HFF-Myc (cell line): ENCODE results near the gene ADAMTS17.
"Not testable (repeated sequence)": the region's sequence is repeated elsewhere in the genome, so short reads cannot be mapped to it uniquely, and the experiment has no call there.

Source experiments
- DNase-seq: peaks from one replicate; pipeline ENCODE4 v3.0.0-alpha.2; 2011; ENCODE audit warnings: low read depth; ENCODE audit errors: extremely low read depth
- H3K4me3 ChIP-seq: replicated peaks from 2 replicates; pipeline ENCODE4 v1.5.1; 2011; ENCODE audit warnings: low read depth, mild to moderate bottlenecking, control low read depth, low read length
- TF ChIP-seq, protein P1 (sequence below): IDR thresholded peaks from 2 replicates; pipeline ENCODE4 v1.5.1; 2012; ENCODE audit warnings: mild to moderate bottlenecking, low read depth, low read length, control low read depth; ENCODE audit errors: missing control alignments

The ADAMTS17 gene

DNA sequence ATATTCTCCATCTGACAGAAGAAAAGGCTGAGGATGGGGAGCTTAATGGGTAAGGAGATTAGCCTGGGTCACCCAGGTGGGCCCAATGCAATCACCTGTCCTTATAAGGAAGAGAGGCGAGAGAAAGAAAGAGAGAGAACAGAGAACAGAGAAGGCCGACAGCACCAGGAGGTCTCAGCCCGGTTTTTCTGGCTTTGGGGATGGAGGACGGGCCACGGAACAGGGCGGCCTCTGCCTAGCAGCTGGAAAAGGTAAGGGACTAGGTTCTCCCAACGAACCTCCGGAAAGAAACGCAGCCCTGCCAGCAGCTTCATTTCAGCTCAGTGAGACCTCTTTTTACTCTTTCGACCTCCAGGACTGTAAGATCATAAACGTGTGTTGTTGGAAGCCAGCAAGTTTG lies 412.5 kb downstream of the ADAMTS17 start:
- TF ChIP-seq, protein P1, sequence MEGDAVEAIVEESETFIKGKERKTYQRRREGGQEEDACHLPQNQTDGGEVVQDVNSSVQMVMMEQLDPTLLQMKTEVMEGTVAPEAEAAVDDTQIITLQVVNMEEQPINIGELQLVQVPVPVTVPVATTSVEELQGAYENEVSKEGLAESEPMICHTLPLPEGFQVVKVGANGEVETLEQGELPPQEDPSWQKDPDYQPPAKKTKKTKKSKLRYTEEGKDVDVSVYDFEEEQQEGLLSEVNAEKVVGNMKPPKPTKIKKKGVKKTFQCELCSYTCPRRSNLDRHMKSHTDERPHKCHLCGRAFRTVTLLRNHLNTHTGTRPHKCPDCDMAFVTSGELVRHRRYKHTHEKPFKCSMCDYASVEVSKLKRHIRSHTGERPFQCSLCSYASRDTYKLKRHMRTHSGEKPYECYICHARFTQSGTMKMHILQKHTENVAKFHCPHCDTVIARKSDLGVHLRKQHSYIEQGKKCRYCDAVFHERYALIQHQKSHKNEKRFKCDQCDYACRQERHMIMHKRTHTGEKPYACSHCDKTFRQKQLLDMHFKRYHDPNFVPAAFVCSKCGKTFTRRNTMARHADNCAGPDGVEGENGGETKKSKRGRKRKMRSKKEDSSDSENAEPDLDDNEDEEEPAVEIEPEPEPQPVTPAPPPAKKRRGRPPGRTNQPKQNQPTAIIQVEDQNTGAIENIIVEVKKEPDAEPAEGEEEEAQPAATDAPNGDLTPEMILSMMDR, result no peak
- no peak for DNase-seq
- no peak overlapping the region for H3K4me3 ChIP-seq

DNA sequence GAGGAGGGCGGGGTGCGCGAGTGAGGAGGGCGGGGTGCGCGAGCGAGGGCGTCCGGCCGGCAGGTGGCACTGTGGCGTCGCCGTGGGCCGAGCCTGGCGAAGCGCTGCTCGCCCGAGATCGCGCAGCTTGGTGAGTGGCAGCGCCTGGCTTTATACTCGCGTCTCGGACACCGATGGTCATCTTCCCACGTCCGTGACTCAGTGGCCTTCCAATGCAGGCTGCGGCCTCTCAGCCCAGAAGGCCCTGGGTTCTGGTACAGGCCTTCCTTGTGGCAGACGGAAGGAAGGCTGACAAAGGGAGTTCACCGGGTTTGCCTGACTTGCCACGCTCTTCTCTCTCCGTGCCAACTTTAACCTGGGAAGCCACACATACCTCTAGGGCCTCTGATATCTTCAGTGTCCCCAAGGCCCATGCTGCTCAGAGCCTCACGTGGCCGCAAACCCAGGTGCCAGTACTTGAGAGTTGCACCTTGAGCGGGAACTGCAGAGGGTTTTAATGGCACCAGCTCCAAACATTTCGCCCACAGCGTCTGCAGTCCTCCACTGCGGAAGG lies 413.3 kb downstream of the ADAMTS17 start:
- peak overlapping the region; percentile 40 for H3K4me3 ChIP-seq
- TF ChIP-seq, protein P1, result peak; percentile 43
- peak; percentile 4 for DNase-seq

DNA sequence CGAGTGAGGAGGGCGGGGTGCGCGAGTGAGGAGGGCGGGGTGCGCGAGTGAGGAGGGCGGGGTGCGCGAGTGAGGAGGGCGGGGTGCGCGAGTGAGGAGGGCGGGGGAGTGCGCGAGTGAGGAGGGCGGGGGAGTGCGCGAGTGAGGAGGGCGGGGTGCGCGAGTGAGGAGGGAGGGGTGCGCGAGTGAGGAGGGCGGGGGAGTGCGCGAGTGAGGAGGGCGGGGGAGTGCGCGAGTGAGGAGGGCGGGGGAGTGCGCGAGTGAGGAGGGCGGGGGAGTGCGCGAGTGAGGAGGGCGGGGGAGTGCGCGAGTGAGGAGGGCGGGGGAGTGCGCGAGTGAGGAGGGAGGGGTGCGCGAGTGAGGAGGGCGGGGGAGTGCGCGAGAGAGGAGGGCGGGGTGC lies 415.2 kb downstream of the ADAMTS17 start:
- not testable (repeated sequence) for H3K4me3 ChIP-seq, DNase-seq

DNA sequence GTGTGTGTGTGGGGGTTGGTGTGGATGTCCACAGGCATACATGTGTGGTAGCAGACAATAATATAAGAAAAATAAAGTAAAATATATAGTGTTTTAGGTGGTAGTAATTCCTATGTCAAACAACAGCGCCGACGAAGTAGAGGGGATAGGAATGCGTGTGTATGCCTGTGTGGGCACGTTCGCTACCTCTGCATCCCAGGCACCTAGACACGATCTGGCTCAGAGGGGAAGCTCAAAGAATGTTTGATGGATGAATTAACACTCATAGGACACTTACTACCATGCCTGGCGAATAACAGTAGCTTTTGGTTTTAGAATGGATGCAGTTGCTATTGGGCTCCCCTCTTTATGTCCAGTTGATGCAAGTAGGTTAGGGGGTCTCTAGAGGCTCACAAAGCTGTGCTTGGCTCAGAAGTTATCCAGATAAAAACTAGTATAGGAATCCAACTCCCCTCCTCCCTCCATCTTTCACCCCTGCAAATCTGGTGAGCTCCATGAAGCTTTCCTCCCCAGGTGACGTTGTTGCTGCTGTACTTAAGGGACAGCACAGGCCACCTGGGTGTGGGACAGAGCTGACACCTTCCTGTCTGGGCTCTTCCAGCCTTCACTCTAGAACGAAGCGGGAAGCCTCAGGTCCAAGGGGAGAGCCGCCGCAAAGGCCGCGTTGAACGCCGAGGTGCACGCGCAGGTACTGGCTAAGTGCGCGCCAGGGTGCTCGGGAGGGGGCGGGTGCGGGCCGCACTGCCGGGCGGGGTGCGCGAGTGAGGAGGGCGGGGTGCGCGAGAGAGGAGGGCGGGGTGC lies 415.9 kb downstream of the ADAMTS17 start:
- no peak overlapping the region for H3K4me3 ChIP-seq
- TF ChIP-seq, protein P1, result no peak
- DNase-seq, result no peak

DNA sequence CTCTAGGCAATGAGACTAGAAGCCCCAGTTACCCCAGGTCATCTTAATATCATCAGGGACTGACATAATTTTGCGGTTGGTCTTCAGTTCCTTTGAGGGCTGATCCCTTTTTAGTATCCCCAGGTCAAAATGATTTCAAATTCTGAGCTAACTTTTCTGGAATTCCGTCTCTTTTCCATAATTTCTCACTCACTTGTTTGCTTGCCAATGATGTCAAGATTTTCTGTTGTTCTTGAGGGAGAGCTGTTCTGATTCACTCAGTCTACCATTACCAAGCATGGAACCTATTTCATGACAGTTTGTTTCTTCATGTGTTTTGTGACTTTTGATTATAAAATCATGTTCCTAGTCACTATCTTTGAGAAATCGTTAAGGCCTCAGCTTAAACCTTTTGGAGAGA lies 418.1 kb downstream of the ADAMTS17 start:
- TF ChIP-seq, protein P1, result no peak

More for the DNA sequence above, 418.1 kb downstream of the ADAMTS17 start:
- DNase-seq, result no peak
- no peak overlapping the region for H3K4me3 ChIP-seq
